ENCODE data around the gene NAP1L4.

GRCh38 chr11:2945757-2946287, 46.3 kb downstream of the NAP1L4 start:
- TF ChIP-seq CTCF (IDR thresholded peaks at IDR 0.05) (no peak), POLR2AphosphoS5 (IDR thresholded peaks at IDR 0.05) (no peak), POLR2A (IDR thresholded peaks at IDR 0.05; ENCODE audit: low read depth) (no peak), EP300 (IDR thresholded peaks at IDR 0.05) (no peak)
